NCI-H524 (cell line): ENCODE measurements around the gene PGLYRP4.

ENCODE experiments used
- DNase-seq, 2 experiments: peaks; one replicate each; lab custom pipeline; 2025; lab: John Stamatoyannopoulos, UW

The PGLYRP4 gene

GRCh38 chr1:153288634-153289275, 59.9 kb downstream of the PGLYRP4 start:
- peak in 1 of 2 experiments; percentile 36 for DNase-seq
